H54 (cell line): ENCODE data around the gene SNTA1.
A peak's percentile ranks its signal among the peaks of the same experiment; 100 is the strongest.
"Not testable (repeated sequence)": the region's sequence is repeated elsewhere in the genome, so short reads cannot be mapped to it uniquely, and the experiment has no call there.

Experiments
- DNase-seq: peaks from one replicate; pipeline ENCODE4 v3.0.0; 2011; ENCODE audit warnings: low spot score, mixed read lengths; ENCODE audit not compliant: insufficient read length
- FAIRE-seq: peaks from 3 replicates; lab custom pipeline; 2011; peaks lifted over from hg19 to GRCh38; lab: Jason Lieb, UNC
- POLR2A ChIP-seq: IDR thresholded peaks from 2 replicates; pipeline ENCODE4 v1.6.1; 2011; ENCODE audit warnings: low read depth, mild to moderate bottlenecking, low read length

Gene SNTA1

GRCh38 chr20:33443512-33444239, at the start of gene SNTA1:
Gene SNTA1, minus strand, starts transcription at chr20:33443763. Its CDS starts 143 bp downstream, at chr20:33443620.
- FAIRE-seq: no peak
- peak; percentile 99 for DNase-seq
- peak; percentile 84 for TF ChIP-seq POLR2A

DNA sequence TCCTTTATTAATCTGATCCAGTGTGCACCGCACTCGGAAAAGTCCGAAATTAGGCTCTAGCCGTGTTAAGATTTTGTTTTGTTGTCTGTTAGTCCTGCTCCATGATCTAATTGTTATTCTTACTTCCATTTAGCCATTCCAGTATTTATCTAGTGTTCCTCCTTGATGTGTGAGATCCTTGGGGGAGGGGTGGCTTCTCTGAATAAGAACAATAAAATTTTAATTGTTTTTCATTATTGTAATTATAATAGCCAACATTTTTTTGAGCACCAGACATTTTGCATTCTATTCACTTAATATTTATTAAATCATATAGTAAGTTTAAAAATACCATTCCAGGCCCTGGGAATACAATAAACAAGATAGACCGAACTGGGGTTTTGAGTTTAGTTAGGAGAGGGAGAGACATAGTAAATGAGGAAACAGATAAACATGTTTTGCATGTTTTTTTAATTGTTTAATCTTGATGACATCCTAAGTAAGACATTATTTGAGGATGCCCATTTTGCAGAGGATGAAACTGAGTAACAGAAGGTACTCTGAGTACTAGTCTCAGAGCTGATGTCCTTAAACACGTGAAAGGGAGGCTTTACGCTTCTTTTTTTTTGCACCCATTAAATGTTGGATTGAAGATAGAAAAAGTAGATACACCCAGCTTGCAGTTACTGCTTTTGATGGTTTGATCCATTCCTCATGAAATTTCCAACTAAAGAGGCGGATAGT, 47.5 kb upstream of the SNTA1 start:
- FAIRE-seq (no peak), DNase-seq (peak; percentile 35)
- no peak for TF ChIP-seq POLR2A

- DNase-seq (peak; percentile 64), FAIRE-seq (no peak)
- peak; percentile 64 for TF ChIP-seq POLR2A
Observed at GRCh38 chr20:33490023-33490933, 46.7 kb upstream of the SNTA1 start, which contains the start of gene CBFA2T2. Gene CBFA2T2, plus strand, starts transcription at chr20:33490096. Its CDS starts 172 bp downstream, at chr20:33490268.

DNA sequence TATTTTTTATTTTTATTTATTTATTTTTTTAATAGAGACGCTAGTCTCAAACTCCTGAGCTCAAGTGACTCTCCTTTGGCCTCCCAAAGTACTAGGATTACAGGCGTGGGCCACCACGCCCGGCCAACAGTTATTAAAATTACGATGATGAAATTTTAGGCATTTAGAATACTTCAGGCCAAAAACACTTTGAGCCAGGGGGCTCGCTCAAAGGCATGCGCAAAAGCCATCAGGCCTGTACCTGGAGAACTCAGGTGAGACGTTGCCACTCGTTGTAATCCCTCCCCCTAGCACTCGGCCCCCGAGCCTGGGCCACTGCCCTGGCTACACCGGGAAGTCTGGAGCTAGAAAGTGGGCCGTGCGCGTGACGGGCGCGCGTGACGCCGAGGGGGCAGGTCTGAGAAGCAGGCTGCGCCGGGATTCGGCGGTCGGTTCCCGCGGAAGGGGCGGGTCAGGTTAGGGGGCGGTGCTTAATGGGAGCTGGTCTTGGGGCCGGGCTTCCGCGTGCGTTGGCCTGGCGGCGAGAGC, 46.0 kb upstream of the SNTA1 start:
- TF ChIP-seq POLR2A: peak; percentile 96
- DNase-seq (peak; percentile 99), FAIRE-seq (no peak)

- FAIRE-seq, DNase-seq: not testable (repeated sequence)
Observed at GRCh38 chr20:33488661-33489494, 45.3 kb upstream of the SNTA1 start.

- TF ChIP-seq POLR2A: no peak
- FAIRE-seq: no peak
- DNase-seq: no peak
Observed at GRCh38 chr20:33488201-33488600, 44.6 kb upstream of the SNTA1 start.

- FAIRE-seq, DNase-seq: not testable (repeated sequence)
Observed at GRCh38 chr20:33483186-33483585, 39.6 kb upstream of the SNTA1 start.

DNA sequence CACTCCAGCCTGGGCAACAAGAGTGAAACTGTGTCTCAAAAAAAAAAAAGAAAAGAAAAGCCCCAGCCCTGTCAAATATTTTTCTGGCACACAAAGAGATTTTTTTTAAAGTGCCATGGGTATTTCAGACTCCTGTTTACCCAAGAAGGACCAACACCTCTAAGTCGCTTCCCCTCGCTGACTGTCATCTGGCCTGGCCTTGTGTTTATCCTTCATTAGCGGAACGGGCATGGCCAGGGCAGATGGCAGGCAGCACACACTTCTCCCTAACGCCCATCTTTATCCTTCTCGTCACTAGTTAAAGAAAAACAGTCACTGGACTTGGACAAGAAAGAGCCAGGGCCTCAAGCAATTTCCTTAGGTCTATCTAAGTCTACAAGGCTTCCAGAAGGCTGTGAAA, 39.0 kb upstream of the SNTA1 start:
- no peak for FAIRE-seq
- no peak for TF ChIP-seq POLR2A
- no peak for DNase-seq

DNA sequence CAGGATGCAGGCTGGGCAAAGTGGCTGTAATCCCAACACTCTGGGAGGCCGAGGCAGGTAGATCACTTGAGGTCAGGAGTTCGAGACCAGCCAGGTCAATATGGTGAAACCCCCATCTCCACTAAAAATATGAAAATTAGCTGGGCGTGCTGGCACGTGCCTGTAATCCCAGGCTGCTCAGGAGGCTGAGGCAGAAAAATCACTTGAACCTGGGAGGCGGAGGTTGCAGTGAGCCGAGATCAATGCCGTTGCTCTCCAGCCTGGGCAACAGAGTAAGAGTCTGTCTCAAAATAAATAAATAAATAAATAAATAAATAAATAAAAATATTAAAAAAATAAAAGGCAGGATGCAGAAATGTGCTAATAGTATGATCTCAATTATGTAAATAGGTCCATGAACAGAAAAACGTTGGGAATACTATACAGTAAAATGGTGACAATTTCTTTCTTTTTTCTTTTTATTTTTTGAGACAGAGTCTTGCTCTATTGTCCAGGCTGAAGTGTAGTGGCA, 37.9 kb upstream of the SNTA1 start:
- no peak for FAIRE-seq
- DNase-seq: no peak
- TF ChIP-seq POLR2A: no peak

- TF ChIP-seq POLR2A: no peak
- no peak for FAIRE-seq
- no peak for DNase-seq
Observed at GRCh38 chr20:33480048-33480447, 36.5 kb upstream of the SNTA1 start.

- FAIRE-seq: no peak
- no peak for TF ChIP-seq POLR2A
- DNase-seq: no peak
Observed at GRCh38 chr20:33477386-33478234, 34.0 kb upstream of the SNTA1 start.
